HG03565 (cell line): Measurements from ENCODE around the gene PSMC5.
"Not testable (repeated sequence)": the region's sequence is repeated elsewhere in the genome, so short reads cannot be mapped to it uniquely, and the experiment has no call there.

ENCODE experiments used
- ATAC-seq: cut with Tn5 transposase; IDR thresholded peaks from one replicate; pipeline ENCODE4 v1.9.1; 2021; ENCODE audit warnings: mild to moderate bottlenecking, moderate library complexity; ENCODE audit not compliant: unreplicated experiment

Gene PSMC5

DNA sequence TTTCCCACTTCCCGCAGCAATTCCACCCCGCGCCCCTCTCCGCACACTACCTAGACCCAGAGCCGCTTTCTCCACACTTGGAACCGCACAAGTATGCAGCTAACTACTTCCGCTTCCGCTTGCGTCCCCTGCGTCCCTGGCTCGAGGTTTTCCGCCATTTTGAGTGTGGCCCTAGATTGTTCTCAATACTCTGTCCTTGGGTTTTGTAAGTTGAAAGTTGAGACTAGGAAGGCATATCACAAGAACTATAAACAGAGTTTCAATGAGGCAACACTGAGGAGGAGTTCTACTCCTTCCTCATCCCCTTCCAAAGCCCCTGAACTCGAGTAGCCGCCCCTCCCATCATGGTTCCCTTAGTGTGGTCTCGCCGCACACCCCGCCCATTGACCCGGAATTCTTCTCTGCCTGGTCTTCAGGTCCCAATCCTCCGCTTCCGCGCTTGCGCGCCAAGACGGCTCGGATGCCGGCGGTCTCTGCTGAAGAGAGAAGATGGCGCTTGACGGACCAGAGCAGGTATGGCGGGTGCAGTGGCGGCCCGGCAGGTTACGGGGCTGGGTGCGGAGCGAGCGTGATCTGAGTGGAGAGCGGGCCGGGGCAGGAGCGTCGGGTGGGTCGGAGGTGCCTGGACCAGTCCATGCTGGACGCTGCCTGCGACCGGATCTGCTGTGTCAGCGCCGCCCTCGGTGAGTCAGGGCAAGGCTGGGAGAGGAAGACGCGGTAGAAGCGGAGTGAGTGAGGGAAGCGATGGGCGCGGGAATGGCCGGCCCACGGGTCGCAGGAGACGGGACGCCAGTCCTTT, at the start of gene PSMC5, which contains the start of gene FTSJ3:
TSS of gene PSMC5 (plus strand) at position 430 of the 799 bp plus-strand sequence. CDS start at position 490, 60 bp downstream.
TSS of gene FTSJ3 (minus strand) at position 662 of the 799 bp plus-strand sequence. CDS start 761 bp downstream, outside the sequence.
- peak; percentile 67 for ATAC-seq

- no peak for ATAC-seq
These were observed 46.7 kb upstream of the PSMC5 start for GRCh38 chr17:63780507-63780906.

- no peak for ATAC-seq
These were observed 46.3 kb upstream of the PSMC5 start for GRCh38 chr17:63780928-63781327.

- no peak for ATAC-seq
These were observed 43.7 kb upstream of the PSMC5 start for GRCh38 chr17:63783522-63783921.

GRCh38 chr17:63785556-63785955, 41.7 kb upstream of the PSMC5 start:
- ATAC-seq, result no peak

GRCh38 chr17:63786117-63786516, 41.1 kb upstream of the PSMC5 start:
- ATAC-seq, result no peak

DNA sequence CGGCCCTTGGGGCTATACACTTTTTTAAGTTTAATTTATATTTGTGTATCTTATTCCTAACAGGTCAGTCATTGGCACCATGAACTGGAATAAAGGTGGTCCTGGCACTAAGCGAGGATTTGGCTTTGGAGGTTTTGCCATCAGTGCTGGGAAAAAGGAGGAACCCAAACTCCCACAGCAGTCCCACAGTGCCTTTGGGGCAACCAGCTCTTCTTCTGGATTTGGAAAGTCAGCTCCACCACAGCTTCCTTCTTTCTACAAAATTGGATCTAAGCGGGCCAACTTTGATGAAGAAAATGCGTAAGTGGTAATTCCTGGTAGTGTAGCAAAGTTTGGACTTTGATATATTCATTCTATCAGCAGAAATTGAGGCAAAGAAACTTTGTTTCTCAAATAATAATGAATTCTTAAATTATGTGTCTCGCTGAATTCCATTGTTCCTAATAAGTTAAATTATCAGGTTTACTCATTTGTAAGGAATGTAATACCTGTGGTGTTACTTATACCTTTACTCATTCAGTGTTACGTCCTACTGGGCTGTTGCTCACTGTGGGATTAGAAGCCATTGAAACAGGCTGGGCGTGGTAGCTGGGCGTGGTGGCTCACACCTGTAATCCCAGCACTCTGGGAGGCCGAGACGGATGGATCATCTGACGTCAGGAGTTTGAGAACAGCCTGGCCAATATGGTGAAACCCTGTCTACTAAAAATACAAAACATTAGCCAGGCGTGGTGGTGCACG, 40.1 kb upstream of the PSMC5 start:
- no peak for ATAC-seq

DNA sequence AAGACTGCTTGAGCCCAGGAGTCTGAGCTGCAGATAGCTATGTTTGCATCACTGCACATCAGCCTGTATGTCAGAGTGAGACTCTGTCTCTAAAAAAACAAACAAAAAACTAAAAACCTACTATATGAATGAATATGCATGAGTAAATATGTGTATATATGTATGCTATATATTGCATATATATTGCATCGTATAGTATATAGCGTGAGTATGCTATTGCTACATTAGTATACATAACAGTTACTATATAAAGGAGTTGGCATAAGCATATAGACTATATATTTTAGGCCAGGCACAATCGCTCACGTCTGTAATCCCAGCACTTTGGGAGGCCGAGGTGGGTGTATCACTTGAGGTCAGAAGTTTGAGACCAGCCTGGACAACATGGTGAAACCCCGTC, 37.2 kb upstream of the PSMC5 start:
- no peak for ATAC-seq

- ATAC-seq, result no peak
These were observed 35.0 kb upstream of the PSMC5 start for GRCh38 chr17:63792055-63792729.

DNA sequence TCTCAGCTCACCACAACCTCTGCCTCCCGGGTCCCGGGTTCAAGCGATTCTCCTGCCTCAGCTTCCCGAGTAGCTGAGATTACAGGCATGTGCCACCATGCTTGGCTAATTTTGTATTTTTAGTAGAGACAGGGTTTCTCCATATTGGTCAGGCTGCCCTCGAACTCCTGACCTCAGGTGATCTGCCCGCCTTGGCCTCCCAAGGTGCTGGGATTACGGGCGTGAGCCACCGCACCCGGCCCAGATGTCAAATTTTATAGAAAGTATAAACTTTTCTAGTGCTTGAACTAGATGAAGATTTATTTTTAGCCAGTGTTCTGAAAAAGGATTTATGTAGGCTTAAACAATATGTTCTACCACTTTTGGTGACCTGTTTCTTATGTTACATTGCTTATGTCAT, 30.9 kb upstream of the PSMC5 start:
- not testable (repeated sequence) for ATAC-seq

- no peak for ATAC-seq
These were observed 28.6 kb upstream of the PSMC5 start for GRCh38 chr17:63798572-63799106.

DNA sequence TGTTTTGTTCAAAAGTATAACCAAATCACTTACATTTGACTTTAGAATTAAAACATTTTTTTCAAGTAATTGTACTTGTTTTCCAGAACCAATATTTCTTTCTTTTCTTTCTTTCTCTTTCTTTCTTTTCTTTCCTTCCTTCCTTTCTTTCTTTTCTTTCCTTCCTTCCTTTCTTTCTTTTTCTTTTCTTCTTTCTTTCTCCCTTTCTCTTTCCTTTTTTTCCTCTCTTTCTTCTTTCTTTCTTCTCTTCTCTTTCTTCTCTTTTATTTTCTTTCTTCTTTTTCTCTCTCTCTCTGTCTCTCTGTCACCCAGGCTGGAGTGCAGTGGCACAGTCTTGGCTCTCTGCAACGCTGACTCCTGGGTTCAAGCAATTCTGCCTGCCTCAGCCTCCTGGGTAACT, 26.4 kb upstream of the PSMC5 start:
- ATAC-seq, result no peak

DNA sequence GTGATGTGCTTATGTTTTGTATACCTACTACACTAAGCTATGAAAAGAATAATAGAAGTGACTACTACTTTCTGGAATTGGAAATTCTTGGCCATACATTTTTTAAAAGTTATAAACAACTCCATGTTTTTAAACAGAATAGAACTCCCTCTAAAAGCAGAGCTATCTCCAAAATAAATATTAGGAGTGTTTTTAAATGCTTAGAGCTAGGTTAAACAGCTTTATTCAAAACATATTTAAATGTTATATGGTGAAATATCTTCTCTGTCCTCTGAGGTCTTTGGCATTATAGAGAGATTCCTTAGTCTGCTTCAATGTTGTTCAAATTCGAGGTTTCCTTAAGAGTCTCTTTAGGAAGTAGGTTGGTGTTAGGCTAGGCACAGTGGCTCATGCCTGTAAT, 22.9 kb upstream of the PSMC5 start:
- ATAC-seq, result no peak

GRCh38 chr17:63805591-63805990, 21.6 kb upstream of the PSMC5 start:
- ATAC-seq, result no peak

DNA sequence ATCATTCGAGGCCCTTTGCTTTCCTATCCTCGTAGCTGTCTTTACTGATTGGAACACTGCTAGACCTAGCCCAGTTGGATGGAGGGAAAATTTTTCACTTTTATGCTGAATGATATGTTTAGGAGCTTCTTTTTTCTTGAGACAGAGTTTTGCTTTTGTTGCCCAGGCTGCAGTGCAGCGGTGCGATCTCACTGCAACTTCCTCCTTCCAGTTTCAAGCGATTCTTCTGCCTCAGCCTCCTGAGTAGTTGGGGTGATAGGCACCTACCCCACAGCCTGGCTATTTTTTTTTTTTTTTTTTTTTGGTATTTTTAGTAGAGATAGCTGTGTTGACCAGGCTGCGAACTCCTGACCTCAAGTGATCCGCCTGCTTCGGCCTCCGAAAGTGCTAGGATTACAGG, 17.3 kb upstream of the PSMC5 start:
- ATAC-seq, result no peak

- ATAC-seq, result no peak
These were observed 11.1 kb upstream of the PSMC5 start for GRCh38 chr17:63816123-63816522.

GRCh38 chr17:63816669-63817068, 10.6 kb upstream of the PSMC5 start:
- no peak for ATAC-seq

- ATAC-seq, result no peak
These were observed 9.4 kb upstream of the PSMC5 start for GRCh38 chr17:63817736-63818385.

- ATAC-seq, result no peak
These were observed 8.1 kb upstream of the PSMC5 start for GRCh38 chr17:63819131-63819530.

DNA sequence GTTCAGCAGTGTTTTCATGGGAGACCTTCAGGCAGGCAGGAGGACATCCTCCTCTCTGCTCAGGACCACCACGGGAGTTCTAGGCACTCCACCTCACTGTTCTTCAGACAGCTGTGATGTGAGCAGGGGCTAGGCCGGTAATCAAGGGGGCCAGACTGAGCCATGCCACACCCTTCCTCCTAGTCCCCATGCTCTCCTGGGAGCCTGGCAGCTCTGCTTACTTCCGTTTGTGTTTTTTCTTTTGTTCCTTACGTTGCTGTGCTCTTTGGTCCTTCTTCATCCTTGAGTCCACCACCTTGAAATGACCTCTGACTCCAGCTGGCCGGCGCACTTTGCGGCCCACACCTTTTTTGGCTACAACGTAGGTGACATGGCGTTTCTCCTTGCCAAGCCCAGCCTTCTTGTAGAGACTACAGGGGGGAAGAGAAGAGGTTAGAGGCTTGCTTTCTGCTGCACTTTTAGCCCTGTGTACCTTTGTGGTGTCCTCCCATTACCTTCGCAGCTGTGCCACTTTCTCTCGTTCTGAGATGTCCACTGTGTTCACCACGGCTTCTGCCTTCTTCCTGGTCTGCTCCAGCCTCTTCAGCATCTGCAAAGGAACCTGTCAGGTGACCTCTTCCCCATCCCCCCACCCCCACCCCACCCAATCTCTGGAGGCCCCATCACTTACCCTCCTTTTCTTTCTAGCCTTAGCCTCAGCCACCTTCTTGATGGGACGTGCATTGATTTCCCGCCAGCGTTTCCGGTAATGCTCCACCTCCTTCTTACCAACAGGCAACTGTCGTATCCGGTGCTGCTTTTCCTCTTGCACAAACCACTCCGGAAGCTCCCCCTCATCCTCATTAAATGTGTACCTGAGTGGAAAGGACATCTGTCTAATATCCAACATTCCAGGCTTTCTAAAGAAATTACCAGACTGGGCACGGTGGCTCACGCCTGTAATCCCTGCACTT, 7.4 kb upstream of the PSMC5 start:
- ATAC-seq, result no peak
